Inflammatory macrophage treated with lipopolysaccharide for 1 hour (primary cell): ENCODE measurements around the gene SH2D1B.
"Not testable (repeated sequence)": the region's sequence is repeated elsewhere in the genome, so short reads cannot be mapped to it uniquely, and the experiment has no call there.

ENCODE experiments used
- DNase-seq, 2 donors: peaks; one replicate each; pipeline ENCODE4 v3.0.0-alpha.2; 2020 to 2022

SH2D1B gene

GRCh38 chr1:162412002-162412401, at the start of gene SH2D1B:
Gene SH2D1B (minus strand): TSS chr1:162412136. CDS start chr1:162412016, 120 bp downstream.
- DNase-seq: no peak

GRCh38 chr1:162458236-162458635, 46.3 kb upstream of the SH2D1B start:
- DNase-seq: no peak

GRCh38 chr1:162456323-162456722, 44.4 kb upstream of the SH2D1B start:
- DNase-seq: no peak

GRCh38 chr1:162454361-162454760, 42.4 kb upstream of the SH2D1B start:
- DNase-seq: not testable (repeated sequence)

- no peak for DNase-seq
Measured at GRCh38 chr1:162446946-162447345, 35.0 kb upstream of the SH2D1B start.

GRCh38 chr1:162444903-162445302, 33.0 kb upstream of the SH2D1B start:
- DNase-seq: no peak

GRCh38 chr1:162432977-162433713, 21.2 kb upstream of the SH2D1B start:
- DNase-seq: not testable (repeated sequence)

- DNase-seq: no peak
Measured at GRCh38 chr1:162430583-162430982, 18.6 kb upstream of the SH2D1B start.

- DNase-seq: peak; percentile 72 to 88
Measured at GRCh38 chr1:162422662-162423375, 10.9 kb upstream of the SH2D1B start.

- DNase-seq: no peak
Measured at GRCh38 chr1:162421258-162422164, 9.6 kb upstream of the SH2D1B start.

GRCh38 chr1:162420120-162420519, 8.2 kb upstream of the SH2D1B start:
- DNase-seq: no peak

- DNase-seq: not testable (repeated sequence)
Measured at GRCh38 chr1:162419450-162419931, 7.6 kb upstream of the SH2D1B start.

GRCh38 chr1:162418584-162418983, 6.6 kb upstream of the SH2D1B start:
- not testable (repeated sequence) for DNase-seq

GRCh38 chr1:162417650-162418049, 5.7 kb upstream of the SH2D1B start:
- DNase-seq: no peak

GRCh38 chr1:162416909-162417308, 5.0 kb upstream of the SH2D1B start:
- DNase-seq: no peak

GRCh38 chr1:162416215-162416614, 4.3 kb upstream of the SH2D1B start:
- DNase-seq: no peak

- no peak for DNase-seq
Measured at GRCh38 chr1:162407539-162407938, 4.4 kb downstream of the SH2D1B start.

- DNase-seq: no peak
Measured at GRCh38 chr1:162406811-162407210, 5.1 kb downstream of the SH2D1B start.

- no peak for DNase-seq
Measured at GRCh38 chr1:162405800-162406199, 6.1 kb downstream of the SH2D1B start.

- DNase-seq: peak; percentile 23 to 64
Measured at GRCh38 chr1:162404550-162405160, 7.3 kb downstream of the SH2D1B start.

- DNase-seq: no peak
Measured at GRCh38 chr1:162400790-162401355, 11.1 kb downstream of the SH2D1B start.

GRCh38 chr1:162398999-162399580, 12.8 kb downstream of the SH2D1B start:
- DNase-seq: no peak
